H9 (cell line): ENCODE measurements around the gene FHIT. TPM values are rescaled to one million over a fixed set of nuclear protein-coding genes. Genes with fewer than 3 reads are reported as not detected.

Experiments used
- DNase-seq: peaks from one replicate; pipeline ENCODE4 v3.0.0-alpha.2; 2017
- H2AFZ ChIP-seq: one replicate; pipeline ENCODE4 v1.6.1; 2013; ENCODE audit warnings: mild to moderate bottlenecking, low read length, control low read depth, moderate library complexity
- H2AK5ac ChIP-seq: 2 replicates; pipeline ENCODE4 v1.6.1; 2013; ENCODE audit warnings: low read length, control low read depth, mixed read lengths; ENCODE audit not compliant: insufficient read length
- H2BK120ac ChIP-seq: one replicate; pipeline ENCODE4 v1.6.1; 2013; ENCODE audit warnings: low read depth, mild to moderate bottlenecking, low read length, control low read depth, inconsistent platforms; ENCODE audit not compliant: poor library complexity, severe bottlenecking
- H2BK12ac ChIP-seq: 2 replicates; pipeline ENCODE4 v1.6.1; 2013; ENCODE audit warnings: low read length, control low read depth, mixed read lengths, low read depth; ENCODE audit not compliant: insufficient read length
- H2BK15ac ChIP-seq: 2 replicates; pipeline ENCODE4 v1.6.1; 2013; ENCODE audit warnings: low read depth, low read length, control low read depth
- H2BK20ac ChIP-seq: one replicate; pipeline ENCODE4 v1.6.1; 2013; ENCODE audit warnings: low read depth, mild to moderate bottlenecking, low read length, control low read depth, inconsistent platforms; ENCODE audit not compliant: poor library complexity, severe bottlenecking
- H2BK5ac ChIP-seq: 2 replicates; pipeline ENCODE4 v1.6.1; 2013; ENCODE audit warnings: low read length, control low read depth, mixed read lengths; ENCODE audit not compliant: insufficient read length
- H3K14ac ChIP-seq: 2 replicates; pipeline ENCODE4 v1.6.1; 2013; ENCODE audit warnings: low read length, control low read depth; ENCODE audit not compliant: insufficient read depth
- H3K18ac ChIP-seq: 2 replicates; pipeline ENCODE4 v1.6.1; 2013; ENCODE audit warnings: low read depth, mild to moderate bottlenecking, mixed read lengths, low read length, control low read depth; ENCODE audit not compliant: insufficient read length
- H3K23ac ChIP-seq: 2 replicates; pipeline ENCODE4 v1.6.1; 2013; ENCODE audit warnings: low read length, control low read depth, mixed read lengths, low read depth; ENCODE audit not compliant: insufficient read length
- H3K23me2 ChIP-seq: 2 replicates; pipeline ENCODE4 v1.6.1; 2013; ENCODE audit warnings: low read depth, mild to moderate bottlenecking, mixed read lengths, low read length, control low read depth; ENCODE audit not compliant: insufficient read length, poor library complexity, severe bottlenecking
- H3K27ac ChIP-seq: 2 replicates; pipeline ENCODE4 v1.5.1; 2013; ENCODE audit warnings: low read length, control low read depth, mixed read lengths, low read depth; ENCODE audit not compliant: insufficient read length
- H3K27me3 ChIP-seq: 2 replicates; pipeline ENCODE4 v1.6.1; 2013; ENCODE audit warnings: low read length, control low read depth, inconsistent platforms; ENCODE audit not compliant: insufficient read depth
- H3K4ac ChIP-seq: 2 replicates; pipeline ENCODE4 v1.6.1; 2013; ENCODE audit warnings: low read depth, mild to moderate bottlenecking, control low read depth, inconsistent platforms, low read length, moderate library complexity
- H3K4me1 ChIP-seq: 2 replicates; pipeline ENCODE4 v1.6.1; 2013; ENCODE audit warnings: low read length, control low read depth, inconsistent platforms; ENCODE audit not compliant: insufficient read depth
- H3K4me2 ChIP-seq: 2 replicates; pipeline ENCODE4 v1.6.1; 2013; ENCODE audit warnings: low read length, control low read depth, mixed read lengths; ENCODE audit not compliant: insufficient read length, insufficient read depth
- H3K56ac ChIP-seq: 2 replicates; pipeline ENCODE4 v1.6.1; 2013; ENCODE audit warnings: low read depth, mild to moderate bottlenecking, mixed read lengths, low read length, control low read depth; ENCODE audit not compliant: insufficient read length
- H3K79me1 ChIP-seq: 2 replicates; pipeline ENCODE4 v1.6.1; 2013; ENCODE audit warnings: low read depth, mild to moderate bottlenecking, moderate library complexity, low read length, control low read depth, inconsistent platforms; ENCODE audit not compliant: insufficient read depth, poor library complexity, severe bottlenecking
- H3K79me2 ChIP-seq: 2 replicates; pipeline ENCODE4 v1.6.1; 2013; ENCODE audit warnings: low read length, control low read depth, inconsistent platforms; ENCODE audit not compliant: insufficient read depth
- H3K9ac ChIP-seq: 2 replicates; pipeline ENCODE4 v1.6.1; 2013; ENCODE audit warnings: low read length, control low read depth, mixed read lengths; ENCODE audit not compliant: insufficient read length; ENCODE audit errors: extremely low read depth
- H3K9me3 ChIP-seq: one replicate; pipeline ENCODE4 v1.6.1; 2013; ENCODE audit warnings: low read depth, low read length, inconsistent platforms; ENCODE audit not compliant: control insufficient read depth
- H3T11ph ChIP-seq: one replicate; pipeline ENCODE4 v1.6.1; 2013; ENCODE audit warnings: mild to moderate bottlenecking, low read length, control low read depth, inconsistent platforms
- H4K20me1 ChIP-seq: one replicate; pipeline ENCODE4 v1.6.1; 2013; ENCODE audit not compliant: control insufficient read depth, insufficient read length, insufficient read depth
- H4K5ac ChIP-seq: 2 replicates; pipeline ENCODE4 v1.6.1; 2013; ENCODE audit warnings: low read depth, mild to moderate bottlenecking, mixed read lengths, low read length, control low read depth; ENCODE audit not compliant: insufficient read length
- H4K8ac ChIP-seq: replicated peaks from 2 replicates; pipeline ENCODE4 v1.6.1; 2013; ENCODE audit warnings: low read length, control low read depth, mixed read lengths, low read depth; ENCODE audit not compliant: insufficient read length
- H4K91ac ChIP-seq: 2 replicates; pipeline ENCODE4 v1.6.1; 2013; ENCODE audit warnings: low read depth, mild to moderate bottlenecking, moderate library complexity, mixed read lengths, low read length, control low read depth; ENCODE audit not compliant: insufficient read length
- H3K27ac Mint-ChIP-seq, 3 experiments: 2 replicates in 2 of 3; 3 replicates in 1 of 3; pipeline ENCODE4 v1.8.0; 2020 to 2021; ENCODE audit warnings: mixed read lengths in 3 of 3, mild to moderate bottlenecking in 1 of 3, moderate library complexity in 1 of 3
- H3K27me3 Mint-ChIP-seq: 2 replicates; pipeline ENCODE4 v1.8.0; 2021; ENCODE audit warnings: low read depth, mild to moderate bottlenecking, moderate library complexity, mixed read lengths
- H3K36me3 Mint-ChIP-seq, 3 experiments: 2 replicates in 2 of 3; 3 replicates in 1 of 3; pipeline ENCODE4 v1.8.0; 2020 to 2021; ENCODE audit warnings: low read depth in 3 of 3, mixed read lengths in 3 of 3; ENCODE audit not compliant: insufficient read depth in 1 of 3
- H3K4me1 Mint-ChIP-seq, 2 experiments: 2 replicates each; pipeline ENCODE4 v1.8.0; 2020; ENCODE audit warnings: mixed read lengths in 2 of 2
- H3K4me3 Mint-ChIP-seq, 2 experiments: 2 replicates in 1 of 2; 3 replicates in 1 of 2; pipeline ENCODE4 v1.8.0; 2020 to 2021; ENCODE audit warnings: mild to moderate bottlenecking in 2 of 2, mixed read lengths in 2 of 2, moderate library complexity in 1 of 2
- H3K9me3 Mint-ChIP-seq, 2 experiments: 2 replicates in 1 of 2; 3 replicates in 1 of 2; pipeline ENCODE4 v1.8.0; 2020; ENCODE audit warnings: mild to moderate bottlenecking in 2 of 2, mixed read lengths in 2 of 2, moderate library complexity in 1 of 2
- WGBS: extraction: QIAGEN DNeasy Blood & Tissue Kit; methylation state at CpG from one replicate; pipeline ENCODE4 v1.1.7; 2013; ENCODE audit warnings: missing lambda C conversion rate, low lambda C conversion rate, mixed read lengths; ENCODE audit not compliant: insufficient read length; ENCODE audit errors: extremely low coverage; 5-methylcytosine and 5-hydroxymethylcytosine counted together
- total RNA-seq: library from RNA; stranded (reverse); gene quantifications from 2 replicates; pipeline ENCODE4 v1.2.1, GENCODE V29; 2021
- TF ChIP-seq, protein P1 (sequence below): fragments of 200-600 bp; sonication (generic); conservative IDR thresholded peaks from 3 replicates; pipeline ENCODE4 v1.8.0; 2021; ENCODE audit warnings: antibody characterized with exemption, mild to moderate bottlenecking

Gene FHIT
- total RNA-seq, 1 experiment from 2014 or later, result 3.0 TPM

- Histone ChIP-seq H3T11ph (no peak overlapping the region), H3K9me3 (no peaks in the 10 kb centered on the region), H3K4me1 (peaks cover 14% of the 10 kb centered on the region), H2BK5ac (no peak overlapping the region), H3K23me2 (no peaks in the 10 kb centered on the region), H2AFZ (no peak overlapping the region), H2AK5ac (no peak overlapping the region), H2BK20ac (no peak overlapping the region), H3K27me3 (no peaks in the 10 kb centered on the region), H2BK120ac (no peak overlapping the region), H3K56ac (no peak overlapping the region), H3K4ac (no peak overlapping the region), H3K27ac (no peak overlapping the region), H2BK12ac (no peak overlapping the region), H4K8ac (no peak overlapping the region), H3K9ac (no peak overlapping the region), H3K14ac (no peak overlapping the region), H3K79me2 (no peaks in the 10 kb centered on the region), H3K18ac (no peak overlapping the region), H2BK15ac (no peak overlapping the region), H4K20me1 (no peaks in the 10 kb centered on the region), H4K91ac (no peak overlapping the region), H3K79me1 (no peaks in the 10 kb centered on the region), H3K4me2 (no peak overlapping the region), H3K23ac (no peak overlapping the region), H4K5ac (no peak overlapping the region)
- WGBS, result no CpG with 5 or more reads among the region's 1 CpG
- Mint-ChIP-seq H3K9me3 (peaks cover 11 to 17% of the 10 kb centered on the region in 2 experiments; a peak in 3 of 5 replicates), H3K36me3 (peaks cover 2 to 21% (median 10%) of the 10 kb centered on the region in 3 experiments), H3K27ac (no peak overlapping the region), H3K4me1 (peaks cover 24 to 30% of the 10 kb centered on the region in 2 experiments), H3K4me3 (no peak overlapping the region), H3K27me3 (peaks cover 2% of the 10 kb centered on the region; the same call in 1 of the 2 replicates)
- TF ChIP-seq, protein P1, sequence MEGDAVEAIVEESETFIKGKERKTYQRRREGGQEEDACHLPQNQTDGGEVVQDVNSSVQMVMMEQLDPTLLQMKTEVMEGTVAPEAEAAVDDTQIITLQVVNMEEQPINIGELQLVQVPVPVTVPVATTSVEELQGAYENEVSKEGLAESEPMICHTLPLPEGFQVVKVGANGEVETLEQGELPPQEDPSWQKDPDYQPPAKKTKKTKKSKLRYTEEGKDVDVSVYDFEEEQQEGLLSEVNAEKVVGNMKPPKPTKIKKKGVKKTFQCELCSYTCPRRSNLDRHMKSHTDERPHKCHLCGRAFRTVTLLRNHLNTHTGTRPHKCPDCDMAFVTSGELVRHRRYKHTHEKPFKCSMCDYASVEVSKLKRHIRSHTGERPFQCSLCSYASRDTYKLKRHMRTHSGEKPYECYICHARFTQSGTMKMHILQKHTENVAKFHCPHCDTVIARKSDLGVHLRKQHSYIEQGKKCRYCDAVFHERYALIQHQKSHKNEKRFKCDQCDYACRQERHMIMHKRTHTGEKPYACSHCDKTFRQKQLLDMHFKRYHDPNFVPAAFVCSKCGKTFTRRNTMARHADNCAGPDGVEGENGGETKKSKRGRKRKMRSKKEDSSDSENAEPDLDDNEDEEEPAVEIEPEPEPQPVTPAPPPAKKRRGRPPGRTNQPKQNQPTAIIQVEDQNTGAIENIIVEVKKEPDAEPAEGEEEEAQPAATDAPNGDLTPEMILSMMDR, result no peak
- no peak for DNase-seq
Measured at GRCh38 chr3:59714066-59714465, 1537.2 kb downstream of the FHIT start.
